ENCODE data around the gene CAB39L. TPM values are rescaled to one million over a fixed set of nuclear protein-coding genes. Genes with fewer than 3 reads are reported as not detected.

The CAB39L gene
- total RNA-seq, 4 donors from 2014 or later: 51.7 to 72.9 (median 62.1) TPM

DNA sequence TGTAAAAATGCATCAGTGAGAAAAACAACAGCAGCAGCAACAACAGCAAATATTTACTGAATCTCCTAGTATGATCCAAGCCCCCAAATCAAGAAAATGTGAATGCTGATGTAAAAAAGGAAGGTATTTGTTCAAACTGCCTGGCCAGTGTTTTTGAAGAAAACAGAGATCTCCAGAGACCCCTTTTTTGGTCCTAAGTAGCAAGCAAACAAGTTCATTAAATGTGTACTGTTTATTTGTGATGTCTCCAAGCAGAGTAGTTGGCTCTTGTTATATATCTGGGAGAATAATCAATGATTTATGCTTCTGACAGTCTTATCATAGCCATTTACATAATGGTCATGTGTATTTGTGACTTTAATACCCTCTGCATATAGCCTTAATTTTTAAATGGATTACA lies 145.4 kb downstream of the CAB39L start:
- TF ChIP-seq, protein P1, sequence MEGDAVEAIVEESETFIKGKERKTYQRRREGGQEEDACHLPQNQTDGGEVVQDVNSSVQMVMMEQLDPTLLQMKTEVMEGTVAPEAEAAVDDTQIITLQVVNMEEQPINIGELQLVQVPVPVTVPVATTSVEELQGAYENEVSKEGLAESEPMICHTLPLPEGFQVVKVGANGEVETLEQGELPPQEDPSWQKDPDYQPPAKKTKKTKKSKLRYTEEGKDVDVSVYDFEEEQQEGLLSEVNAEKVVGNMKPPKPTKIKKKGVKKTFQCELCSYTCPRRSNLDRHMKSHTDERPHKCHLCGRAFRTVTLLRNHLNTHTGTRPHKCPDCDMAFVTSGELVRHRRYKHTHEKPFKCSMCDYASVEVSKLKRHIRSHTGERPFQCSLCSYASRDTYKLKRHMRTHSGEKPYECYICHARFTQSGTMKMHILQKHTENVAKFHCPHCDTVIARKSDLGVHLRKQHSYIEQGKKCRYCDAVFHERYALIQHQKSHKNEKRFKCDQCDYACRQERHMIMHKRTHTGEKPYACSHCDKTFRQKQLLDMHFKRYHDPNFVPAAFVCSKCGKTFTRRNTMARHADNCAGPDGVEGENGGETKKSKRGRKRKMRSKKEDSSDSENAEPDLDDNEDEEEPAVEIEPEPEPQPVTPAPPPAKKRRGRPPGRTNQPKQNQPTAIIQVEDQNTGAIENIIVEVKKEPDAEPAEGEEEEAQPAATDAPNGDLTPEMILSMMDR (IDR thresholded peaks at IDR 0.05; ENCODE audit: low read depth): no peak

DNA sequence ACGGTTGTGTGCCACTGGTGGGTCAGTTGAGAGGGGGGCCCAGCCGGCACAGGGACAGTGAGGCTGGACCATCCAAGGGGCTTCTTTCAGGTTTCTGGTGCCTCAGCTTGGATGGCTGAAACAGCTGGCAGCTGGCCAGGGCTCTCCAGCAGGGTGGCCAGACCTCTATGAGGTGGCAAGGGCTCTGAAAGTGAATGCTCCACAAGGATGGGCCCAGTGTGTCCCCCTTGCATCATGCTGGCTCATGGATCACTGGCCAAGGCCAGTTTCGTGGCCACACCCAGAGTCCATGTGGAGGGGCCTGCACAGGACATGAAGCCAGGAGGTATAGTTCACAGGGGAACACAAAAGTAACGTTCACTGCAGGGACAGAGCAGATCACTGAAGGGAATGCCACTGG lies 146.5 kb downstream of the CAB39L start:
- TF ChIP-seq, protein P1 (IDR thresholded peaks at IDR 0.05; ENCODE audit: low read depth): no peak

DNA sequence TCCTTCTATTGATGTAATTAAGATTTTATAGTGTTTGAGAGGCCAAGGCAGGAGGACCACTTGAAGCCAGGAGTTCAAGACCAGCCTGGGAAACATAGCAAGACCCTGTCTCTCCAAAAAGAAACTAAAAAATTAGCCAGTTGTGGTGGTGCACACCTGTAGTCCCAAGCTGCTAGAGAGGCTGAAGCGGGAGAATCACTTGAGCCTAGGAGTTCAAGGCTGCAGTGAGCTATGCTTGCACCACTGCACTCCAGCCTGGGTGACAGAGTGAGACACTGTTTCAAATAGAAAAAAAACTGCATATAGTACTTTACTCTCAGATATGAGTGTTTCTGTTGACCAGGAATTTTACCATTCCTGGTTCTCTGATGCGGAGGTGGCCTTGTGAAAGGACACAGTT lies 147.2 kb downstream of the CAB39L start:
- TF ChIP-seq, protein P1 (IDR thresholded peaks at IDR 0.05; ENCODE audit: low read depth): no peak

DNA sequence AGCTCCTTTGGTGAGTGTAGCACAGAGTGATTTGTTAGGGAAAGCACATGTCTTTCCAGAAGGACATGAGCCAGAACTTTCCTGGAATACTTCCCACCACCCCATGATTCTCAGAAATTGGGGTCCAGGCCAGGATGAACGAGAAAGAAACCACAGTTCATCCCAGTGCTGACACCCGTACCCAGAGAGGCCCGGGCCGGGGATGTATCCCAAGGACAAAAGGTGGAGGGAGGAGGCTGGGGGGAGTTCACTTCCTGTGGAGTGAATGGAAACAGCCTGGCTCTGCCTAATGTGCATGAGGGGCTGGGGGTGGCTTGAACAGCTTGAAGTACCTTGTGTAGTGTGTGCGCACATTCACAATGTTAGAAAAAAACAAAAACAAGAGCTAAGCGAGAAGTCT lies 148.6 kb downstream of the CAB39L start:
- TF ChIP-seq, protein P1 (IDR thresholded peaks at IDR 0.05; ENCODE audit: low read depth): no peak

DNA sequence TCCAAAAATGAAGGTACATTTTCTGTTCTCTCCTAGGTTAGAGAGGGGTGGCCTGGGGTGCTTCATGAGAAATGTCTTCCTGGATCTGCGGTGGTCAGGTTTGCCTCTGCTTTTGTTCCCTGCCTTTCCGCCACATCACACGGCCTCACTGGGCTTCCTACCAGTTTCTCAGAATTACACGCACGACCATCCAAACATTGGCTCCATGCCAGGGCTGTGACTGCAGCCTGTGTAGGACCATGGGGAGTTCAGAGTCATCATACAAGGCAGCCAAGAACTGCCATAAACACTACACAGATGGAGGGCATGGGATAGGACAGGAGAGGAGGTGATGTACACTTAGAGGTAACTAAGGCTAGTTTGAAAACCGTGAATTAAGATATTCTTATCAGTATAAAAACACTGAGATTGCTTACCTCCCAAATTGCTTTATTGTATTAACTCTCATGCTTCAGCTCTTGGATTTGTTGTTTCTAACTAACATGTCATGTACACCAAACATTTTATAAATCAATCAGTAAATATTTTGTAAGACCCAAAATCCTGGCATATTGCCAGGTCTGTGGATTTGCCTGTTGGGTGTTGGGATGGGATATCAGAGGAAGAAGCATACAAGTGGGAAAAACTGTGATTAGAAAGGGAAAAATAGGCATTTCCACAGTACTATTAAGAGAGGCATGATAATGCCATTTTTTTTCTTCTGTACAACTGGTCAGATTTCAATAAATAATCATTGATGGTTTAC lies 150.9 kb downstream of the CAB39L start:
- TF ChIP-seq, protein P1 (IDR thresholded peaks at IDR 0.05; ENCODE audit: low read depth): no peak

DNA sequence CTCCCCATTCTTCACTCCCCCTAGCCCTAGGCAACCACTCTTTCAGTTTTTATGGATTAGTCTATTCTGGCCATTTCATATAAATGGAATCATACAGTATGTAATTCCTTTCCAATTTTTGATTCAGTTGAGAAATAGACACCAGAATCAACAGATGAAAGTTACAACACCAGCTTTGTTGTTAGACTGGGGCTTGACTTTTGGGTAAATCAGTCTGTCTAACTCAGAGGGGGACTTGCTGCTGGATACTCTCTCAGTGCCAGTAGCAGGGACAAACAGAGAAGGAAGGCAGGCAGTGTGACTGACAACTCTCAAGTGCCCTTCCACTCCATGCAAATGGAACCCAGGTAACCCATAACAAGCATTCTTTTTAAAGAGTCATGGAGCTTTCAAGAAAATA lies 155.4 kb downstream of the CAB39L start:
- TF ChIP-seq, protein P1 (IDR thresholded peaks at IDR 0.05; ENCODE audit: low read depth): no peak

DNA sequence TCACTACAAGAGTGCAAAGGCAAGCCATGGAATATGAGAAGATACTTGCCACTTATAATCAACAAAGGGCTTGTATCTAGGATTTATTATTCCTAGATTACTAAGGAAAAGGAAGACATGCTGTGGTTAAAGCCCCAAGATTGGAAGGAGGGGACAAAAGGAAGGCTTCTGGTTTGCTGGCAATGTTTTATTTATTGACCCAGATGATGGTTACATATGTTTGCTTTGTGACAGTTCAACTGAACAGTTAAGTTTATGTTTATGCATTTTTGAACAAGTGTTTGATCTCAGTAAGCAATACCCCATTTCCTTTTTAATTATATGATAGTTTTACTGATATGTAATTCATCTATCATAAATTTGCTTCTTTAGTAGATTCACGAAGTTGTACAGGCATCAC lies 155.9 kb downstream of the CAB39L start:
- TF ChIP-seq, protein P1 (IDR thresholded peaks at IDR 0.05; ENCODE audit: low read depth): no peak
